Hippocampal formation (tissue), 2 donors: ENCODE data around the gene NID2.

ENCODE experiments used
- DNase-seq, 2 donors: peaks; one replicate each; lab custom pipeline; 2025; lab: John Stamatoyannopoulos, UW

NID2 gene

DNA sequence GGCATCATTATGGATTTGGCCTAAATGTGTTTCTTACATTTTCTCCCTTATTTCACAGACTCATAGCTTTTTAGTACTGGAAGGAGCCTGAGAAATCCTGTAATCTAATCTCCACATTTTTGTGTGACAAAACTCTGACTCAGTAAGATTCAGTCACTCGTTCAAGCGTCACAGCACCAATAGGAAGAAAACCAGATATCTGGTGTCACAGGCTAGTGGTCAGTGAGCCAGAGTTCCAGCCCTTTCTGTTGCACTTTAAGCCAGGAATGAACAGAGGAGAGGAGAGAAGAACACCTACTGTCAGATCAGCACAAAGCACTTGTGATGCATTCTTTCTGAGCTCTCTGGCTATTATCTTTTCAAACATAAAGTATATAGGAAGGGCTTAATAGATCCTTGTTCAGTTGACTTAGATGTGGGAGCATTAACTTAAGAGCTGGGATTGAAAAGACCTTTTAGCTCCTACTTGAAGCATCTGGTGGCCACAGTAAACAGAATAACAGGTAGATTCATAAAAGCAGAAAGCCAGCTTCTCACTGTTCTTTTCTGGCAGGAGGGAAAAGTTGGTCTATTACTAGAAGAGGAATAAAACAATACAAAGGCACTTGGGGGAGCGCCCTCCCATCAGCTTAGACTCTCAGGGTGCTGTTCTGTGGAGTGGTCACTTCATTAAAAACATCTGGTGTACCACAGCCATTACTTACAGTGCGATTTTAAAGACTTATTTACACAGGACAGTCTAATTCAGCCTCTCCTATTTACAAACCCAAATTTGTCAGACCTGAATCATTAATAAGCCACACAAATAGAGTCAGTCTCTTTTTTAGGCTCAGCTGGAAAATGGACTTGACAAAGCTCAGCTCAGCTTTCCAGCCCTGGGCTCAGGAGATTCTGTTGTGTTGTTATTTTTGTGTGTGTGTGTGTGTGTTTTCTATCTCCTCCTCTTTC is 12.2 kb upstream of the NID2 start:
- DNase-seq: no peak

DNA sequence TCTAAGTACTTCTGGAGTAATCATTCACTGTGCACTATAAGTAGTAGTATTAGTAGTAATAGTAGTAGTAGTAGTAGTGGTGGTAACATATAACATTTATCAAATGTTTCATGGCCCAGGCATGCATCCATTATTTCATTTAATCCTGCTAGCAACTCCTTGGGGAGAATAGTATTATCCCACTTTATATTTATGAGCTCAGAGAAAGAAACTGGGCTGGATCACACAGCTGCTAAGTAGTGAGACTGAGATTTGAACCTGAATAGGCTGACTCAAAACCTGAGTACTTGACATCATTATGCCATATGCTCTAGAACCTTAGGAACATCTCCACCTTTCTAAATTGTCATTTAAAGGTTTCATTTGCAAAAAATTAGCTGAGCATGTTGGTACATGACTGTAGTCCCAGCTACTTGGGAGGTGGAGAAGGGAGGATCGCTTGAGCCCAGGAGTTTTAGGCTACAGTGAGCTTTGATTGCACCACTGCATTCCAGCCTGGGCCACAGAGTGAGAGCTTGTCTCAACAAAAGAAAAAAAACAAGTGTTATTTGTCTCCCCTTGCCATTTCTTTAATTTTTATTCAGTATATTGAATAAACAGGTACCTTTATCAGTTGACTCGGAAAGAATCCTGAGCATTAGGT is 11.4 kb upstream of the NID2 start:
- no peak for DNase-seq

DNA sequence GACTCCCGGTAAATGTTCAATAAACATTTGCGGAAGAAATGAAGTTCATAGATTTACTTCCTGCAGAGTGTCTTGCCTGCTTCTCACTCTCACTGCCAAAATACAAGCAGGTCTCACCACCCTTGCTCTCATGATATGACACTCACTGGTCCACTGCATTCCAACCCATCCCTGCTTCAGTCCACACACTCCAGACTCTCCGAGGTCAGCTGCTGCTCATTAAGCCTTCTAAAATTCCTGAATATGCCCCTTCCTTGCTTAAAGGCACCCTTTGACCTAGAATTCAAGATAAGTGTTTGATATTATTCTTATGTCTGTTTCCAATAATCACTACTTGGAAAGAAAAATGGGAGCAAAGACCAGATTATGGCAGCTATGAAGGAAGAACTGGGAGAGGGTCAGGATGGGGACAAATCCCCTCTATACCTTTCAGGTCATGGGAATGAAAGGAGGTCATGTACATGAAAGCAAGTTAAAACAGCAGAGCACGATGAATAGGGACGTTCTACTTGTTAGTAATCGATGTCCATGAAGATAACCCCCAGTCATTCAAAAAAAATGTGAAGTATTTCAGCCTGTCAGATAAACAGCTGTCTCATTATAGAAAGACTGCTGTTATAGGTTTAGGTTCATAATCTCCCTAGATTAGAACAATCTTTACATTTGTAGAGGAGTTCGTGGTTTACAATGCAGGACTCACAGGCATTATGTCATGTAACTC is 10.5 kb upstream of the NID2 start:
- DNase-seq: no peak

DNA sequence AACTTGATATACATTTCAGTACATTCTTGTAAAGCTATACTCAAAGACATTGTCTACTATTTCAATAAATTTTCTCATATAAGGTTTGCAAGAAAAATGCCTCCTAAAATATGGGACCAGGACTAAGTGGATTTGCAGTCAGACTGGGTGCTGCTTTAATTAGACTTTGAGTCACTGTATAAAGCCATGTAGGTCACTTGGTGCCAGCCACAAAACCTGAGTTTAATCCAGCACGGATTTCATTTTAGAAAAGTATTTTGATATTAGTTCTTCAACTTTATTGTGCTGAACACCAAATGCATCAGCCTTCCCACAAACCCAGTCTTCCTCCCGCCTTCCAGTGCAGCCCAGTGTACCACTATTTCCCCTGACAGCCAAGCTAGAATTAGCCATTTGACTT is 9.9 kb upstream of the NID2 start:
- no peak for DNase-seq

DNA sequence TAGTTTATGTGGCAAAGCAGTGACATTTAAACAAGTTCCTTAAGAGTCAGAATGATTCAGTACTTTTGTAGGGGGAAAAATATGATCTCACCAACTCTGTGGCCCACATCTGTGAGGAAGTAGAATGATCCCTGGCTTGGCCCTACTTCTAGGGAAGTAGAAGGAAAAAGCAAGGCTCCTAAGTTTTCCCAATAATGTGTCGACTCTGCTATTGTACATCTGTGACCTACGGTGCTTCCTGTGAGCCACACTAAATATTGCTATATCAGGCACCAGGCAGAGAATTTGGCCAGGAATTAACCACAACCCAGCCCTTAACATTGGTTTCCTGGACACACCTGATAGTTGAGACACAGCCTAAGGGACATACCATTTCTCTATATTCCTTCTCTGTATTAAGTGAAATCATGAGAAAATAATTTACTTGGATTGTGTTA is 9.3 kb upstream of the NID2 start:
- no peak for DNase-seq

DNA sequence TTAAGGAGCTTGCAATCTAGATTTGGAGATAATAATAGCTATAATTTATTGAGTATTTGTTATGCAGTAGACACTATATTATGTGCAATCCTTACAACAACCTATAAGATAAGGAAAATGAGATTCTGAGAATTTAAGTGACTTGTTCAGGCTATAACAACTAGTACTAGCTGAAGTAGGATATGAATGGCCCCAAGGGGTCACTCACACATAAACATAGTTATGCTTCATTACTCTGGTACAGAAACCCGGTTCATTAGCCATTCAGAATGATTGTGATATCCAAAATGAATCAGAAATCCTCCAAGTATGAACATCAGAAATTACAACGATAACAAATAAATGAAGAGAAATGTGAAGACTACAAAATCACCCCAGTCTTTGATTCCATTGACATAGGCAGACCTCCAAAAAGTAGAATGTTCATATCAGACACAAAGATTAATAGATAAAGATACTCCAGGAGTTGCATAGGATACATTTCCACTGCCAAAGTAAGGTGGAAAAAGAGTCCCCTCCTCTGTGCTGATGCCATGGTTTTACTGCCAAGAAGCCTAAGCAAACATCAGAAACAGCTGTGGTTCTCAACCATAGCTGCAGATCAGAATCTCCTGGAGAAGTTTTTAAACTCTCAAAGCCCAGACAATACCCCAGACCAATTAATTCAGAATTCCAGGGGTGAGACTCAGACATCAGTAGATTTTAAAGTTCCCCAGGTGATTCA is 8.6 kb upstream of the NID2 start:
- DNase-seq: no peak

DNA sequence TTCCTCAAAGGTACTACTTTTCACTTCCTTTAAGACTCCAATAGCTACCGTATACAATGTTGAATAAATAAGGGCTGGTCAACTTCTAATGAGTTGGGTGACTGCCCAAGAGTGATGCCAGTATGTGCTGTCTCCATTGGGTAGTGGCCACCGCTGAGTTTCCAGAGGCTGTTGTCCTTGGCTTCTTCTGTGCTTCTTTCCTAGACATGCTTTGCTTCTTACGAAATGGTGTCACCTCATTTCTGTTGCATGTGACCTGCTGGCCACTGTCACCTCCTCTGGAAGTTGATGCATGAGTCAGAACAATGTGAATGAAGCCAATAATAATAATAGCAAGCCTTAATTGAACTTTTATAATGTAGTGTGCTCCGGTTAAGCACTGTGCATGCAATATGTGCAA is 7.5 kb upstream of the NID2 start:
- no peak for DNase-seq

DNA sequence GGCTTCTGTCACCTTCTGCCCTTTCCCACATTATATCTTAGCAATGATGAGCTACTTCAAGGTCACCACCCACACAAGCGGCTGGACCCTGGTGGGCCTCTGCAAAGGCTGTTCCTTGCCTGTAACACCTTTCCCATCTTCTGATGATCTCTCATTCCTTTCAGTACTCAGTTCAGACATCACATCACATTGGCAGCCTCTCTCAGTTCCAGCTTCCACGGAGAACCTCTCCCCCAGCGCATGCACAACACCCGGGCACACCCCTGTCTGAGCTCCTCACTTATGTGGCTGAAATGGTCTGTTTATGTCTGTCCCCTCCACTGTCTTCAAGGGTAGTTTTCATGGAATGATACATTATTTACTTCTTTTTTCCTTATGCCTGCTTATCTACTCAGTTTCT is 6.5 kb upstream of the NID2 start:
- DNase-seq: no peak

DNA sequence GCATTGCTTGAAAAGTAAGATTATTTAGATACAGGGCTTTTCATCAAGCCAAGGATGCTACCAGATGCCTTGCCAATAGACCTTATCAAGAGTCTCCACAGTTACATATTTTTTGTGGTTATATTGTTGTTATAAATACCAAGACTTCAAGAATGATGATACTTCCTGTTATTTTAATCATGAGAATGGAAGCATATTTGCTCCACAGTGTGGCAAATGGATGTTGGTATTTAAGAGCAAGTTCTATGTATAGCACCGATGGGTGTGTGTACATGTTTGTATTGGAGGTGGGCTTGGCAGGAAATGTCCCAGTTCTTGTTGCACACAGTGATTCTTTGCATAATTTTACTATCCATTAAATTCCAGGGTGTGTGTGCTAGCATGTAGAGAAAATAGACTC is 4.4 kb upstream of the NID2 start:
- DNase-seq: no peak

DNA sequence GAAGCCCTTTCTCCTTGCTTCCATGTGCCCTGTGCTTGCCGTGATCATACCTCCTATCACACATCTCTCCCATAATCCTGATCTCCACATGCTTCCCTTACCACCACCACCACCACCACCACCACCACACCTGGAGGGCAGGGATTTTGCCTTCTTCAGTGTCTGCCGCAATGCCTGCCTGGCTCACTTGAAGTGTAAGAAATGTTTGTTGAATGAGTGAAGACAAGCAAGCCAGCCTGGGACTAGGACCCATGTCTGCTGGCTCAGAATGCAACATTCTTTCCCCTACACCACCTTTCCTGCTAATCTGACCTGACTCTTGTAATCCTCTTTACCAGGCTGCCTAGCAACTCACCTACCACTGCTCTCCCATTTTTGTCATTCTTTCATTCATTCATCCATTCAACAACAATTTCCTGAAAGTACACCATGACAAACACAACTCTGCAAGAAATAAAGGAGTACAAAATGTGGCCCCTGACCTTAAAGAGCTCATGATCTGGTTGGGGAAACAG is 3.5 kb upstream of the NID2 start:
- DNase-seq: no peak

DNA sequence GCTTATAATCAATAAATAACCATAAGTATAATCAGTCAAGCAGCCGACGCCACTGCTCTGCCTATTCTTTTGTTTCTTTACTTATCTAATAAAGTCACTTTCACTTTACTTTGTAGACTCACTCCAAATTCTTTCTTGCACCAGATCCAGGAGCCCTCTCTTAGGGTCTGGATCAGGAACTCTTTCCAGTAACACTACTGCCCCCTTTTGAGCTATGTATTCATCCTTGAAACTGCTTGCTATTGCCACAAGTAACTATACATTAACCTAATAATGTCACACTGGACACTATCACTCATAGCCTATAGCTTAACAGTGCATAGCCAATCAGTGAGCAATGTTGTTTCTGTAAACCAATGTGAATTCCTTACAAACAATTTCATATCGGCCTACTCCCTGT is 2.8 kb upstream of the NID2 start:
- DNase-seq: peak in 1 of 2 donors; percentile 12

DNA sequence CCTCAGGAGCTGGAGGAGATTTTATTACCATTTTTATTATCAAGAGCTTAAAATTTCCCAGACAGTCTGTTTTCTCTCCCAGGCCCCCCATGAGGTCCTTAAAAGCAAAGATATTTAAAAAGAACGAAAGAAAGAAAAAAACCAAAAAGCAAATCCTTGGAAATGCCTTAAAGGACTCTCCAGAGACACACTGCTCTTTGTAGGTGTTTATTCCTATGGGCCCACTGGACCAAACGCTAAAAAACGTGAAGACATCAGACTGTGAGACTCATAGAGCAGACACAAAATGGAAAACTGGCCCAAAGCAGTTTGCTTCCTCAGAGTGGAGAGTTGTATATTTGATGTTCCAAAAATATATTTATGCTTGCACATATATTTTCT is 1.2 kb upstream of the NID2 start:
- DNase-seq: no peak

DNA sequence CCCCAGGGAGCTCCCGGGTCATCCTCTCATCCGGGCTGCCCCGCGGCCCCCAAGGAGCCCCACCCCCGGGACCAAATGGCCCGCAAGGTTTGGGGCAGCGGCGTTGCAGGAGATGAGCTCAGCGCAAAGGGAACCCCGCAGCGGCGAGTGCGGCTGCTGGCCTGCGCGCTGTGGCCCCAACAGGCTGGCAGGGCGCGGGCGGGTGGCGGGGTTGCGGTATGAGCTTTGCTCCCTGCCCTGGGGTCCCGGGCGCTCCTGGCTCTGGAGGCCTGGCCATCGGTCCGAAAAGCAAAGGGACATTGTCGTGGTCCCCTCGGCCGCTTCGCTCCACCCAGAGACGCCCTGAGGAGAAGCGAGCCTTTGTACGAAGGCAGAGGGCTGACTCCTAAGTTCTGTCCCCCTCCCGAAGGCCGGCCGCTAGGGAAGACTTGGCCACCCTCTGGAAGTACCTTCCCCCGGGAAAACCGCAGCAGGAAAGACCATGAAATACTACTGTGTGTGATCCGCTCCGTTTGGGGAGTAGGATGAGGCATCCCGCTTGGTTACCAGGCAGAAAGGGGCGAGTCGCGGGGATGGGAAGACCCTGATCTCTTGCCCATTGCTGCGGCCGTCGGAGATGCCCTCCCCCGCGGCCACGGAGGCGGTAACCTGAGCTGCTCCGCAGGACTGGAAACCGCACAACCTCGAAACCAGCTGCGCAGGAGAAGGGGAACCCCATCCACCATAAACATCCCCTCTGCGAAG is 620 bp upstream of the NID2 start:
- no peak for DNase-seq

DNA sequence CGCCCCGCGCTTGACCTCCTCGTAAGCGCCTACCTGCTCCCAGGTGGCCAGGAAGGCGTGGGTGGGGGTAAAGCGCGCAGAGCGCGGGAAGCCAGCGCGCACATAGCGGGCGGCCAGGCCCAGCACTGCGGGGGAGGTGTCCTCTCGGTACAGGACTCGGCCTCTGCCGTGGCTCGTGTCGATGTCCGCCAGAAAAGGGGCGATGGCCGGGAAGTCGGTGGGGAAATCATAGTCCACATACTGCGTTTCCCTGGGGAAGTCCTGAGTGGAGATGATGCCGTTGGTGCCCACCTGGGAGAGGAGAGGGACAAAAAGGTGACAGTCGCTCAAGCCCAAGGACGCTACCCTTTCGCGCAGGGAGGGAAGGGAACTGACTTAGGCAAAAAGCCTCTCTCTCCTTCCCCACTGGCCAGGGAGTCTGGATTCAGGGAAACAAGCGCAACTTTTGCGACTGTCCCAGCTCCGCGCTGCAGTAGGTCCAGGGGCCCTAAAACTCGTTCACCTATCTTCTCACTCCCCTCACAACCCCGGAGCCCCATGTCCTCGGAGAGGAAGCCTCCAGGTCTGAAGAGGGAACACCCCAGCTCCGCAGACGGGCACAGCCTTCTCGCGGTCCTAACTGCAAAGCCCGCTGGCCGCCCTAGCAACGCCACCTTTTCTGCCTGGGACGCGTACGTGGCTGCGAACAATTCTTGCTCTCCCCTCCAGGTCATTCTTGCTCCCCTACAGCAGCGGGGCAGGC is 815 bp downstream of the NID2 start:
- no peak for DNase-seq

DNA sequence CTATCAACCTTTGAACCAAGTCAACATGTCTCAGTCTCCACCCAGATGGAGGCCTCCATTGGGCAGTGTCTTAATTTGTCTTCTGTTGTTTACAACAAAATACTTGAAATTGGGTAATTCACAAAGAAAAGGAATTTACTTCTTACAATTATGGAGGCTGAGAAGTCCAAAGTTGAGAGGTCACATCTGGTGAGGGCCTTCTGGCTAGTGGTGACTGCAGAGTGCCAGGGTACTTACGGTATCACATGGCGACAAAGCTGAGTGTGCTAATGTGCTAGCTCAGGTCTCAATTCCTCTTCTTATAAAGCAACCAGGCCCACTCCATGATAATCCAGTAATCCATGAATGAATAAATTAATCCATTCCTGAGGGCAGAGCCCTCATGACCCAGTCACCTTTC is 4.7 kb downstream of the NID2 start:
- DNase-seq: no peak

DNA sequence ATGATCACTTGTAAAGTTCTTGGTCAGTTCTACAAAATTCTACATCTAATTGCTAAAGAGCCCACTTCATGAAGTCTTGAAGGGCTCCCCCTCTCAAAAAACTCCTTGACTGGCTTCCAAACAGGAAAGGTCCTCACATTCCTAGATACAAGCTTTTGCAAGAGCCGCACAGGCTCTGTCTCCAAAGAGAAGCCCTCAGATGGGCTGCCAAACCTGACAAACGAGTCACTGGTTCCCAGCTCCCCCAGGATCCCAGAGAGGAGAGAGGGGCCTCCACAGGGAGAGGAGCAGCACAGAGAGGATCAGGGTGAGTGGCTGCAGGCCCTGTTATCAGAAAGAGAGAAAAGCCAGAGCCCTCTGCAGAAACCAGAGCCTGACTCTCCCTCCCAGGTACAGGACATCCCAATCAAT is 5.8 kb downstream of the NID2 start:
- DNase-seq: no peak

DNA sequence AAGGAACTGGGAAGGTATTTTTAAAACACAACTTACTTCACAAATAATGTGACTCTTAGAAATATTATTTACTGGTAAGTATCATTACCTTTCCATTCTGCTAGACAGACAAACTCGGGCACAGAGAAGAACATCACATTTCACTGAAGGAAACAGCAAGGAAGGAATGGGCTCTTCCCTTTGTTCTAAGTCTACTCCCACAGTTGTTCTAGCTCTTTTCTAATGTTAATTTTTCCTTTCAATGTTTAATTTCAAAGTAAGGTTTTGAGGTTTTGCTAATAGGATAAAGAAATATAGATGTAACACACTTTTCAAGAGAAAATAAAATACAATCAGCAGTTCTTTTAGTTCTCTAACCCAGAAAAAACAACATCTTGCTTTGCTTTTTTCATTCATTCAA is 7.0 kb downstream of the NID2 start:
- DNase-seq: no peak

DNA sequence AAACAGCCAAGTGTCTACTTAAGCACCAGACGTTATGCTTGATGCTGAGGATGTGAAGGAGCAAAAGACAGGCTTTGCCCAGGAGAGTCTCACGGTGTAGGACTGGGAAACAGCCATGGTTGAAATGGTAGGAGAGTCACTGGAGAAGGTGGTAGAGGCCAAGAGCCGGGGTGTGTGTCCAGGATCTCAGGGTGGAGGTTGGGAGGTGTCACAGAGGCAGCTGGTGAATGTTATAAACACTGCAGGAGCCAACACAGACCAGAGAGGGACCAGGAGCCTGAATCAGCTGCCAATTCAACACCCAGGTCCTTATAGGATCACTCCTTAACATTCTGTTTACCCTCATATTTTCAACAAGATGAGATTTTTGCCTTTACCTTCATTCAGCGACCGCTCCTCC is 7.5 kb downstream of the NID2 start:
- DNase-seq: no peak

DNA sequence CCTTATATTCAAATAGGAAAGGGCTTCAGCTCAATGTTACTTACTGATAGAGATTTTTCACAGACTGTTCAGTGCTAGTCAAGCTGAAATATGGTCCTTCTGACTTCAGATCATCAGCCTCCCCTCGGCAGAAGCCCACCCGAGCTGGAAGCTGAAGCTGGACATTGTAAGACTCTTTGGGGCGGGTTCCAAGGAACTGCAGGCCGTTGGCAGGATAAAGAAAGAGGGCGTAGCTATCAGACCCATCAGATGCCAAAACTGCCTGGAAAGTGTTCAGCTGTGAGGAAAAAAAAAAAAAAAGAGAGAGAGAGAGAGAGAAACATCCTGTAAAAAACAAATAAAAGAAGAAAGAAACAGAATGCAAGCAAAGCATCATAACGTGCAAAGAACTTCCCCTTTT is 8.8 kb downstream of the NID2 start:
- DNase-seq: no peak

DNA sequence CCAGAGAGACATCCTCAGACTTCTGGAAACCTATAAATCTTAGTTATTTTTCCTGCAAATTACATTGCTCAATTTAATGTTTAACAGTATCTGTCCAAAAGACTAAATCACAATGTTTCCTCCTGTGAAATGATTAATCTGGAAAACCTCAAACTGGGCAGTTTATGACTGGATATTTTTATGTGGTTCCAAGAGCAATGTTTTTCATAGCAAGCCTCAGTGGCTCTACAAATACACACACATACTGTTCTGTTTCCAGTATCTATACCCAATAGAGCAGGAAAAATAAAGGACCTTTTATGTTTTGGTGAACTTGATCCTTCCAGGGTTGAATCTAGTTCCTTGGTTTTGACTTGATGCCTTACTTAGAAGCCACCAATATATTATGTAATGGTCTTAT is 9.2 kb downstream of the NID2 start:
- no peak for DNase-seq

DNA sequence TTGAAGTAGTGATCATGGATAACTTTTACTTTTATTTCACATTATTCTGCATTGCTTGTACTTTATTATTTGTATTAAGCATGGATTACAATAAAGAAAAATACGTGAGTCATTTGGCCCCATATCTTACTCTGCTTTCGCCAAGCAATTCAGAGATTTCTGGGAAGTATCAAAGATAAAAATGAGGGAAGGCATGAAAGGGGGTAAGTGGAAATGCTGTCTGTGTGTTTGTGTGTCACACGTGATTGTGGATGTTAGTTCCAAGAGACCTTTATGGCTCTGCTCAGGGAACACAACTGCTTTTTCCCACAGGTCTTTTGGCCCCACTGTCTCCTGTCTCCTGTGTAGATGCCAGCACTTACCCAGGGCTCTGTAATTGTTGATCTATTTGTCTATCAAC is 10.5 kb downstream of the NID2 start:
- DNase-seq: no peak
